HG02970 (cell line): Measurements from ENCODE around the gene NEFH.

ENCODE experiments used
- ATAC-seq: cut with Tn5 transposase; IDR thresholded peaks from one replicate; pipeline ENCODE4 v1.9.1; 2021; ENCODE audit warnings: mild to moderate bottlenecking, moderate library complexity, moderate number of reproducible peaks; ENCODE audit not compliant: unreplicated experiment, low FRiP score

Gene NEFH

GRCh38 chr22:29459773-29460172 is 20.2 kb upstream of the NEFH start:
- no peak for ATAC-seq

- ATAC-seq: no peak
Measured at GRCh38 chr22:29461263-29461662, 18.8 kb upstream of the NEFH start.

GRCh38 chr22:29463629-29464028 is 16.4 kb upstream of the NEFH start:
- no peak for ATAC-seq

- no peak for ATAC-seq
Measured at GRCh38 chr22:29464581-29464980, 15.4 kb upstream of the NEFH start.

- no peak for ATAC-seq
Measured at GRCh38 chr22:29469755-29470154, 10.3 kb upstream of the NEFH start.

- no peak for ATAC-seq
Measured at GRCh38 chr22:29470159-29470855, 9.7 kb upstream of the NEFH start.

- ATAC-seq: no peak
Measured at GRCh38 chr22:29473001-29473400, 7.0 kb upstream of the NEFH start.

- no peak for ATAC-seq
Measured at GRCh38 chr22:29475550-29475949, 4.5 kb upstream of the NEFH start.

- ATAC-seq: no peak
Measured at GRCh38 chr22:29476116-29476515, 3.9 kb upstream of the NEFH start.

GRCh38 chr22:29477723-29478318 is 2.2 kb upstream of the NEFH start:
- ATAC-seq: no peak

GRCh38 chr22:29478326-29479276 is 1.4 kb upstream of the NEFH start:
- ATAC-seq: no peak

GRCh38 chr22:29480262-29480511 is 169 bp downstream of the NEFH start:
- no peak for ATAC-seq

GRCh38 chr22:29480512-29481264 is 670 bp downstream of the NEFH start:
- ATAC-seq: no peak

GRCh38 chr22:29481265-29482000 is 1.4 kb downstream of the NEFH start:
- no peak for ATAC-seq

- ATAC-seq: no peak
Measured at GRCh38 chr22:29482253-29482652, 2.2 kb downstream of the NEFH start.

- ATAC-seq: no peak
Measured at GRCh38 chr22:29482726-29483125, 2.7 kb downstream of the NEFH start.

GRCh38 chr22:29483254-29483653 is 3.2 kb downstream of the NEFH start:
- ATAC-seq: no peak

- no peak for ATAC-seq
Measured at GRCh38 chr22:29484642-29485041, 4.6 kb downstream of the NEFH start.

- ATAC-seq: no peak
Measured at GRCh38 chr22:29485448-29485847, 5.4 kb downstream of the NEFH start.

GRCh38 chr22:29487426-29487986 is 7.5 kb downstream of the NEFH start:
- ATAC-seq: no peak
